Fibroblast of lung (primary cell): ENCODE data around the gene DDT.

ENCODE experiments used
- CTCF ChIP-seq, 2 donors: IDR thresholded peaks in 1 of 2; conservative IDR thresholded peaks in 1 of 2; 1 replicate in 1 of 2; 2 replicates in 1 of 2; pipeline ENCODE4 v1.5.1; 2011 to 2012; ENCODE audit warnings: low read length in 2 of 2, control low read depth in 1 of 2, inconsistent platforms in 1 of 2, low read depth in 1 of 2, mild to moderate bottlenecking in 1 of 2
- EZH2 ChIP-seq: IDR thresholded peaks from 2 replicates; pipeline ENCODE4 v1.5.1; 2012; ENCODE audit warnings: low read length, control low read depth, mild to moderate bottlenecking; ENCODE audit errors: missing control alignments

- TF ChIP-seq CTCF (conservative IDR thresholded peaks at IDR 0.05 in 1 of 2, IDR thresholded peaks at IDR 0.05 in 1 of 2; ENCODE audit: low read depth in 1 of 2, low read length in 2 of 2) (peak; percentile 44 to 58), EZH2 (no peak)
Observed at GRCh38 chr22:23984430-23984829, 10.2 kb upstream of the DDT start.
